Ovary (tissue), 9 donors: ENCODE data around the gene IL4I1. TPM values are rescaled to one million over a fixed set of nuclear protein-coding genes. Genes with fewer than 3 reads are reported as not detected.

Experiments used
- DNase-seq, 5 donors: peaks; one replicate each; pipeline ENCODE4 v3.0.0-alpha.2; 2019 to 2020
- H3K27ac ChIP-seq, 2 donors: fragments of 200-600 bp; one replicate each; pipeline versions ENCODE4 v1.5.1 to v1.8.0; 2019 to 2022
- H3K27me3 ChIP-seq: fragments of 200-600 bp; one replicate; pipeline ENCODE4 v1.8.0; 2022
- H3K36me3 ChIP-seq: fragments of 200-600 bp; sonication (generic); one replicate; pipeline ENCODE4 v1.5.1; 2019
- H3K4me1 ChIP-seq: one replicate; pipeline ENCODE4 v1.8.1; 2013; ENCODE audit warnings: mild to moderate bottlenecking, moderate library complexity; ENCODE audit not compliant: insufficient read depth
- H3K4me3 ChIP-seq: fragments of 200-600 bp; sonication (generic); one replicate; pipeline ENCODE4 v1.5.1; 2017
- H3K9me3 ChIP-seq, 2 donors: fragments of 200-600 bp in 1 of 2; sonication (generic) in 1 of 2; one replicate each; pipeline versions ENCODE4 v1.5.1 to v1.8.1; 2013 to 2019; ENCODE audit warnings: mild to moderate bottlenecking in 1 of 2, moderate library complexity in 1 of 2
- CTCF ChIP-seq, 3 donors: fragments of 450-650 bp in 2 of 3; fragments of 200-600 bp in 1 of 3; IDR thresholded peaks; one replicate each; pipeline versions ENCODE4 v1.5.1 to v1.8.0; 2016 to 2022; ENCODE audit warnings: antibody characterized with exemption in 3 of 3, mild to moderate bottlenecking in 1 of 3
- EP300 ChIP-seq: sonication (generic); formaldehyde crosslinking; IDR thresholded peaks from one replicate; pipeline ENCODE4 v1.6.1; 2017; ENCODE audit warnings: antibody characterized with exemption
- POLR2A ChIP-seq: fragments of 450-650 bp; IDR thresholded peaks from one replicate; pipeline ENCODE4 v1.6.1; 2017; ENCODE audit warnings: antibody characterized with exemption, mild to moderate bottlenecking, moderate library complexity
- WGBS, 3 donors: extraction: QIAGEN DNeasy Blood & Tissue Kit in 1 of 3; methylation state at CpG; one replicate each; pipeline versions ENCODE4 v1.1.5 to v1.1.7; 2013 to 2017; 5-methylcytosine and 5-hydroxymethylcytosine counted together
- intact Hi-C, 4 donors: fragments of 100-400 bp; cut with DNase I; formaldehyde crosslinking; loops; one replicate each; pipeline versions ENCODE4 v1.11.0 to v1.15.1; 2022 to 2023
- polyA plus RNA-seq, 2 donors: library from polyadenylated mRNA; stranded (reverse); fragments of 200-250 nt in 1 of 2; fragments of 350-450 nt in 1 of 2; fragmentation: Illumina TruSeq in 1 of 2; extraction: RNeasy Lipid Tissue Mini Kit (QIAGEN cat#74804) in 1 of 2; gene quantifications; one replicate each; pipeline ENCODE4 v1.2.3, GENCODE V29; 2013 to 2014
- total RNA-seq, 7 donors: library from RNA; depleted of rRNA in 2 of 7; stranded (reverse); fragments of >200 nt in 2 of 7; fragmentation: NEBNext Ultra II Directional in 3 of 7; extraction: Animal tissue kit (Norgen Biotek cat#: 25700) in 3 of 7; gene quantifications; one replicate each; pipeline versions ENCODE4 v1.1.0 to v1.2.4, GENCODE V29; 2016 to 2023
- donor health status: DM: no; HTN: no; CAD: no; lungs with moderate emphysema.
- donor health status: DM: no; HTN: no; CAD: no.
- donor health status: Bipolar disorder and iron deficiency.
- donor health status: DM: yes; HTN: yes; CAD: no.
- donor health status: DM: no; HTN: no; CAD: no.
- donor health status: DM: yes; HTN: yes; CAD: no.

Gene IL4I1
- total and polyA plus RNA-seq, 9 donors, result 0.24 to 4.3 (median 1.0) TPM; not detected in 1

- H3K27me3 ChIP-seq, result no peaks in the 10 kb centered on the region
- no peak overlapping the region for H3K27ac ChIP-seq
- no peaks in the 10 kb centered on the region for H3K36me3 ChIP-seq
- no peaks in the 10 kb centered on the region for H3K9me3 ChIP-seq
- WGBS, 3 donors, result 41 to 43% (median 42%) methylated on average over 3 of the region's 3 CpGs
- DNase-seq, result no peak
- TF ChIP-seq EP300, result no peak
- no peak for TF ChIP-seq POLR2A
- TF ChIP-seq CTCF (IDR thresholded peaks at IDR 0.05), result no peak
- H3K4me3 ChIP-seq, result no peak overlapping the region
- intact Hi-C loops, result no loop called here
- peaks cover 2% of the 10 kb centered on the region for H3K4me1 ChIP-seq
These were observed 51.3 kb downstream of the IL4I1 start for GRCh38 chr19:49845414-49845813.

- intact Hi-C loops, result no loop called here
- 79 to 84% (median 79%) methylated on average over 18 of the region's 18 CpGs for WGBS, 3 donors
- no peak for TF ChIP-seq EP300
- TF ChIP-seq POLR2A, result no peak
- TF ChIP-seq CTCF (IDR thresholded peaks at IDR 0.05), result no peak
These were observed 52.3 kb downstream of the IL4I1 start for GRCh38 chr19:49844138-49845095.

GRCh38 chr19:49843265-49843664 is 53.4 kb downstream of the IL4I1 start:
- no peak overlapping the region for H3K4me3 ChIP-seq
- DNase-seq, result no peak
- intact Hi-C loops, result no loop called here
- H3K27ac ChIP-seq, result no peak overlapping the region
- TF ChIP-seq EP300 (no peak), POLR2A (no peak), CTCF (IDR thresholded peaks at IDR 0.05) (no peak)
- H3K27me3 ChIP-seq, result no peaks in the 10 kb centered on the region
- no peaks in the 10 kb centered on the region for H3K4me1 ChIP-seq
- 84 to 90% (median 87%) methylated on average over 3 of the region's 3 CpGs for WGBS, 3 donors
- no peaks in the 10 kb centered on the region for H3K36me3 ChIP-seq
- H3K9me3 ChIP-seq, result no peaks in the 10 kb centered on the region

More at GRCh38 chr19:49844138-49845095, 52.3 kb downstream of the IL4I1 start:
- no peaks in the 10 kb centered on the region for H3K27me3 ChIP-seq
- no peaks in the 10 kb centered on the region for H3K36me3 ChIP-seq
- DNase-seq, result no peak
- H3K27ac ChIP-seq, result no peak overlapping the region
- H3K4me3 ChIP-seq, result no peak overlapping the region
- no peaks in the 10 kb centered on the region for H3K4me1 ChIP-seq
- no peaks in the 10 kb centered on the region for H3K9me3 ChIP-seq

GRCh38 chr19:49840736-49841249 is 55.9 kb downstream of the IL4I1 start:
- intact Hi-C loops, result no loop called here
- TF ChIP-seq CTCF (IDR thresholded peaks at IDR 0.05), result no peak
- TF ChIP-seq POLR2A, result no peak
- TF ChIP-seq EP300, result no peak
- no peaks in the 10 kb centered on the region for H3K9me3 ChIP-seq
- no peaks in the 10 kb centered on the region for H3K27me3 ChIP-seq
- no peaks in the 10 kb centered on the region for H3K4me1 ChIP-seq
- peak in 1 of 5 donors; percentile 36 for DNase-seq
- 88 to 91% (median 90%) methylated on average over 17 of the region's 17 CpGs for WGBS, 3 donors
- H3K27ac ChIP-seq, result no peak overlapping the region
- H3K36me3 ChIP-seq, result no peaks in the 10 kb centered on the region
- H3K4me3 ChIP-seq, result no peak overlapping the region
